Kidney tubule cell (primary cell): Measurements from ENCODE around the gene SIK3.
"Not testable (repeated sequence)": the region's sequence is repeated elsewhere in the genome, so short reads cannot be mapped to it uniquely, and the experiment has no call there.

Experiments used
- DNase-seq: peaks from one replicate; pipeline ENCODE4 v3.0.0-alpha.2; 2018; ENCODE audit warnings: low spot score

SIK3 gene

DNA sequence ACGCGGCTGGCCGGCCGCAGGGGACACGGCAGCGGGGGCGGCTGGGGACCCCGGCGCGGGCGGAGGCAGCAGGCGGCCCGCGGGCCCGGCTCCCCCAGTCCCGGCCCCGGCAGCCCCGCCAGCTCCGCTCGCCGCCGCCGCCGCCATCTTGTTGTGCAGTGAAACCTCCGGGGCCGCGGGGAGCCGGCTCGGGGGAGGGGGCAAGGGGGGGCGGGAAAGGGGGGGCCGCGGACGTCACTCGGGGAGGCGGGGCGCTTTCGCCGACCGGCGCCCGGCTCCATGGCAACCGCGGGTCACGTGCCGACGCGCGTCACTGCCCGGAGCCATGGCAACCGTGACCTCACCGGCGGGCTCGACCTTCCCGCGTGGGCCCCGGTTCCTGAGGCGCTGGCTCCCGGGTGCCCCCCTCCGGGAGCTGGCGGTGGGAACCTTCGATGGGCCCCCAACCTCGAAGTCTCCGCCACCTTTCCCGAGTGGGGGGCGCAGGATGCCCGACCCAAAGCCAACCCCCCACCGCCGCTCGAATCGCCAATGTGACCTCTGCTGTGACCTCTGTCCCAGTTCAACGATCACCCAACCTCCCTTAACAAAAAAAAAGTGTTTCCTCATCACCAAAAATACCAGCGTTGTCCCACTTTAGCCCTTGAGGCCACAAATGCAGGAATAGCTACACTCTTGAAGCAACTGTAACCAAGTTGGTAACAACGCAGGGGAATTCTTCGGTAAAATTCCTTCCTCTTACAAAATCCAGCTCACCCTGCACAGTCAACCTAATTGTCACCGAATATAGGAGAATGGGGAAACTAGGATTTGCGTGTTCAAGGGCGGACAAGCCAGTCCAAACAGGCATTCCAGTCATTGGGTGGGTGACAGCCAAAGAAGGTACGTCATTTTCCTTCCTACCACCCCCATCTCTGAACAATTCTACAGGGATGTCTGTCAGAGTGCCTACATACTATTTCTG, at the start of gene SIK3:
Gene SIK3 (minus strand): TSS at position 160 of the 964 bp plus-strand sequence. CDS start 13 bp downstream, at position 147.
- DNase-seq, result peak; percentile 93

DNA sequence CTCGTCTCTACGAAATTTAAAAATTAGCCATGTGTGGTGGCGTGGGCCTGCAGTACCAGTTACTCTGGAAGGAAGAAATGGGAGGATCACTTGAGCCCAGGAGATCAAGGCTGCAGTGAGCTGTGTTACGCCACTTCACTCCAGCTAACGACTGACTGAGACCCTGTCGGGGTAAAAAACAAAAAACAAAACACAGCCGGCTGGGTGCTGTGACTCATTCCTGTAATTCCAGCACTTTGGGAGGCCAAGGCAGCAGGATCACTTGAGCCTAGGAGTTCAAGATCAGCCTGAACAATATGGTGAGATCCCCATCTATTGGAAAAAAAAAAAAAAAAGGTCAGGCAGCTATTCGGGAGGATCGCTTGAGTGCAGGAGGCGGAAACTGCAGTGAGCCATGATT, 48.3 kb upstream of the SIK3 start:
- DNase-seq, result peak; percentile 25

DNA sequence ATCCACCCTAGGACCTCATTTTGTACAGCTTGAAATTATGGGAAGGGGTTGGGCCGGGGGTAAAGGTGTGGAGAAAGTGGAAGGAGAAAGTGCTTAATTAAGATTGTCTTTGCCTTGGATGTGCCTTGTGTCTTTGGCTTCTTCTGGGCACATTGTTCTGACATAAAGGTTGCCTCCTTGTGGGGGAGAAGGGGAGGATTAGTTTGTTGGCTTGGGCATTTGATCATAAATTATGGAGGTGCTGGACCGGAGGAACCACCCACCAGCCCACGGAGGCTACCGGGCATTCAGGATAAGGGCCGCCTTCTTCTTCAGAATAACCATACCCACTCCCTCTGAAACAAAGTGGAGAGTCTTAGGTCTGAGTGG, 47.1 kb upstream of the SIK3 start:
- DNase-seq, result peak; percentile 58

DNA sequence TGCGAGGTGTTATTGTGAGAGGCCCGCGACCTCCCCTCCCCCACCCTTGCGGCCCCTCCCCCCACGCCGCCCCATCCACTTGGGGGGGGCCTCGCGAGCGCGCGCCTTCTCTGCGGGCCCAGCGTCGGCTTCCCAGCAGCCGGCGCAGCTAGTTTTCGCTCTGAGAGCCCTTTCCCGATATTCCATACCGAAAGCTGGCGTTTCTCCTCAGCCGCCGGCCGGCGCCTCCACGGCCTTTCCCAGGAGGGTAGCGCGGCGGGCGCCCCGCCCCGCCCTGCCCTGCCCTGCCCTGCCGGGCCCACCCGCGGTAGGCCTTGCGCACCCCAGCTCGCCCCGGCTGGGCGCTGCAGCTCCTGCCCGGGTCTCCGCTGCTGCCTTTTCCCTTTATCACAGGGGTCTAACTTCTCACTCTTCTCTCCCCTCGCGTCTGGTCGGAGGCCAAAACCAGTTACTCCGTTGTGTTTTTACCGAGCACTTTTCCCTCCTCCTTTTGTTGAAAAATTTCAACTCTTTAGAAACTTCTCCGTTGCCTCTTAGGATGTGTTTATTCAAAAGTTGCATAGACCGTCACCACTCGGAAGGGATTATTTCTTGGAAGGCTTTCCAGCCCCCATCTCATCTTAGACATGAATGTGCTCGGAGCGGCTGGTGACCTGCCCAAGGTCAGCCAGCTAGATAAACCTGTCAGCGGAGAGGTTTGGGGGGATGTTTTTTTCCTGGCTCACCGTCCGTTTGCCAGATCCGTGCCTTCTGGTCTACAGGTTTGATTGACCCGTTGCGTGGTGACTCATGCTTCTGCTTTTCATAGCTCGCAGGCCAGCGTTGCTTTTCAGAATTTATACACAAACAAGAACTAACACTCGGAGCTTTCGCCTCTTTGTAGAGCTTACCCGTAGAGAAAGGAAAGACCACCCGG, 46.5 kb upstream of the SIK3 start:
- peak; percentile 78 for DNase-seq

DNA sequence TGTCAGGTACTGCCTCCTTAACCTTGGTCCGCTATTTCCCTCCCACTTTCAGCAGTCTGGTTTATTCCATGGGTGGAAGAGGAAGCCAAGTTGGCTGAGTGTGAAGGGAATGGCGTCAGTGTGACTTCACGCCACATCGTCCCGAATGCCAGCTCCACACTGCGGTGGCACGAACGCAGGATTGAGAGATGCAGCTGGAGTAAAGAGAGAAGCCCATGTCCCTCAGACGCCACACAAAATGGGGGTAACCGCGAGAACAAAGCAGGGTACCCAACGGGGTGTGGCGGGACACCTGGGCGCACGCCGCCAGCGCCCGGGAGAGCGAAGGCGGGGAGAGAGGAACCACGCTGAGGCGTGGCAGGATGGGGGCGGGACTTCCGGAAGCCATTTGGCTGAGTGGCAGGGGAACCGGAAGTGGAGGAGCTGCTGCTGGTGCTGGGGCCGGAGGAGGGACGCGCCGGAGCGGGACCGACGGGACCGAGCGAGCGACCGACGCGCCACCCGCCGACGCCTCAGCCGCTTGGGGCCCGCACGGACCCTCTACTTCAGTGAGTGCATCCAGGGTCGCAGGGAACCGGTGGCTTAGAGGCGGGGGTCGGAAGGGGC, 45.7 kb upstream of the SIK3 start, which contains the start of gene PAFAH1B2:
Gene PAFAH1B2 (plus strand): TSS at position 417 of the 606 bp plus-strand sequence. CDS start 8,161 bp downstream, outside the sequence.
- peak; percentile 94 for DNase-seq

DNA sequence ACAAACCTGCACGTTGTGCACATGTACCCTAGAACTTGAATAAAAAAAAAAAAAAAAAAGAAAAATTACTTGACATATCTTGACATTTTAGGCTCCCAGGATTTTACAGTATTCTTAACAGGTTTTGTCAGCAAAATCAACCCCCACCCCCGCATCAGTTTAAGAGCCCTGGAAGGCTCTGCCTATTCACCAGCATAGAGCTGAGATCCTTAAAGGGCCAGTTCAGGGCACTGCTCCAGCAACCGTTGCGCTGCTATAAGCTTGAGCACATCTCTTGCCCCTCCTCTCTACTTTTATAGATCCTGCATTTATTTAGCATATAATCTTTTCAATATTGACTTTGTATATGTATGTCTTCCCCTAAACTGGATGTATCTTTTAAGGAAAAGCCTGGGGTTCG, 45.2 kb upstream of the SIK3 start:
- peak; percentile 52 for DNase-seq

DNA sequence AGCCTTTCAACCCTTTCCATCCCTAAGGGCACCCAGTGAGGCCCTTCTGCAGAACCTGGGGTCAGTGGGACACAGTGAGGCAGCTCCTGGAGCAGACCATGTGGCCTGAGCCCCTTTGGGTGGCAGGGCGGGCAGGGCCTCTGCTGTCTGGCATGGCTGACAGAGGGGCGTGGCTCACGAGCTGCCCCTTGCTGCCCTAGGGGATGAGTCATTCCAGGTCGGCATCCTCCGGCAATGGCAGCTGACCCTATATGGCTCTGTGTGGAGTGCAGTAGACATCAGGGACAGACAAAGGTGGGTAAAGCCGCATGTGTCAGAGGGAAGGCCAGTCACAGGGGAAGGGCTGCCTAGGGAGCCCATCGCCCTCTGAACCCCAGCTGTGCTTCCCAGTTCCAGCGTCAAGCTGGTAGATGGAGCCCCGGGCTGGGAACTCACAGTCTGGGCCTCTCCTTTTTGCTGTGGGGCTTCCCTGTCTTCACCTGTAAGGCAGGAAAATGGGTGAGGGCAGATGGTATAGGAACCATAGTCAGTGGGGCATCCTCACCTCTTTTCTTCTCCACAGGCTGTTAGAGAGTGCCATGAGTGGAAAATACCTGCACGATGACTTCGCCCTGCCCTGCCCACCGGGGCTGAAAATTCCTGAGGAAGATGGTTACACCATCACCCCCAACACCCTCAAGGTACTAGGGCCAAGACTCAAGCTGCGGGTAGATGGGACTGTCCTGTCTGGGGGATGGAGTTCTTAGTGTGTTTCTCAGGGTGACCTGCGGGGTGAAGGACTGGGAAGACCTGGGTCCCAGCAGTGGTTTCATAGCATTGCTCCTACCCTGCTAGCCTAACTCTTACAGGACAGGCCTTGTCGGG, 39.2 kb upstream of the SIK3 start:
- DNase-seq, result not testable (repeated sequence)

DNA sequence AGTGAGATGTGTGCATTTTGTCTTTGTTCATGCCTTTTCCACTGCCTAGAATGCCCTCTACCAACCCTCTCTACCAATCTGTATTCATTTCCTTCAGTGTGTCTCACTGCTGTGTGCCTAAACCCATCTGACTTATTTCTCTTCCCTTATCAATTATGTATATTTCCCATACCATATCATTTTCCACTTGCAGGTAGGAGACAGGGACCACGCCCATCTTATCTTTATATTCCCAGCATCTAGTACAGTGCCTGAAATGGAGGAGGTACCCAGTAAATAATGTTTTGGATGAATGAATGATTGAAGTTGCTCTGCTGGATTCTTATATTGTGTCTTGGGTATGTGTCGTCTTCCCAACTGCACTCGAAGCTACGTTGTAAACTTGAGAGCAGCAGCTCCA, 36.8 kb upstream of the SIK3 start:
- not testable (repeated sequence) for DNase-seq

DNA sequence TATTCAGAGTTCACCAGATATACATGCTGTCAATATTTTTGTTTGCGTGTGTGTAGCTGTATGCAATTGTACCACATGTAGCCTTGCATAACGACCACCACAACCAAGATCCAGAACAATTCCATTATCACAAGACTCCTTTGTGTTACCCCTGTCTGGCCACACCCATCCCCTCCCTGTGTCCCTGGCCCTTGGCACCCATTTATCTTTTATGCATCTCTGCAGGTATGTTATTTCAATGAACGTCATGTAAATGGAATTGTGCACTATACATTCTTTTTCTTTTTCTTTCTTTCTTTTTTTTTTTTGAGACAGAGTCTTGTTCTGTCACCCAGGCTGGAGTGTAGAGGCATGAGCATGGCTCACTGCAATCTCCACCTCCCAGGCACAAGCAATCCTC, 36.2 kb upstream of the SIK3 start:
- DNase-seq, result no peak

DNA sequence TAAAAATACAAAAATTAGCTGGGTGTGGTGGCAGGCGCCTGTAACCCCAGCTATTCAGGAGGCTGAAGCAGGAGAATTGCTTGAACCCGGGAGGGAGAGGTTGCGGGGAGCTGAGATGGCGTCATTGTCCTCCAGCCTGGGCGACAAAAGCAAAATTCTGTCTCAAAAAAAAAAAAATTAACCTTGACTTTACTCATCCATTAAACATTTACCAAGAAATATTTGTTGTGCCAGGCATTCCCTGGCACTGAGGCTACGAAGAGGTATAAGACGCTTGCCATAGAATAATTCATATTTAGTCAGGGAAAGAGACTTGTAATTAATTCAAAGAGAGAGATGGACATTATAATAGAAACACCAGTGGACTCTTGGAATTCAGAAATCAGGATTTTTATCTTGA, 32.7 kb upstream of the SIK3 start:
- peak; percentile 80 for DNase-seq

DNA sequence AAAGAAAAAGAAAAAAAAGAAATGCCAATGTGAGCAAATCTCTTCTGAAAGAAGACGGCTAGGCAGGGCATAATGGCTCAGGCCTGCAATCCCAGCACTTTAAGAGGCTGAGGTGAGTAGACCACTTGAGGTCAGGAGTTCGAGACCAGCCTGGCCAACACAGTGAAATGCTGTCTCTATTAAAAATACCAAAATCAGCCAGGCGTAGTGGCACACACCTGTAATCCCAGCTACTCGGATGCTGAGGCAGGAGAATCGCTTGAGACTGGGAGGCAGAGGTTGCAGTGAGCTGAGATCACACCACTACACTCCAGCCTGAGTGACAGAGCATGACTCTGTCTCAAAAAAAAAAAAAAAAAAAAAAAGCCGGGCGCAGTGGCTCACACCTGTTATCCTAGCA, 32.2 kb upstream of the SIK3 start:
- peak; percentile 62 for DNase-seq

DNA sequence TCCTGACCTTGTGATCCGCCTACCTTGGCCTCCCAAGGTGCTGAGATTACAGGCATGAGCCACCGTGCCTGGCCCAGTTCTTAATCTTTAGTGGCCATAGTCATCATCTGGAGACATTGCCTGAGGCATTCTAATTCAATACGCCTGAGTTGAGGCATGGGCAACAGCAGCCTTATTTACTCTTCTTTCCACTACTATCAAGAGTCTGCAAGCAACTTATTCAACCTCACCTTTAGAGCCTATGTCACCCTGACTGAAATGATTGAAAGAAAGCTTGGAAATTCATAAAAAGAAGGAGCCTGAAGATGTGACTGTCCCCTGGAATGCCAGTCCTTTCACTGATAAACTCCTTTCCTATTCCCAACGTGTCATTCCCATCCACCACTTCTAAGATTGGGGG, 30.1 kb upstream of the SIK3 start:
- no peak for DNase-seq

DNA sequence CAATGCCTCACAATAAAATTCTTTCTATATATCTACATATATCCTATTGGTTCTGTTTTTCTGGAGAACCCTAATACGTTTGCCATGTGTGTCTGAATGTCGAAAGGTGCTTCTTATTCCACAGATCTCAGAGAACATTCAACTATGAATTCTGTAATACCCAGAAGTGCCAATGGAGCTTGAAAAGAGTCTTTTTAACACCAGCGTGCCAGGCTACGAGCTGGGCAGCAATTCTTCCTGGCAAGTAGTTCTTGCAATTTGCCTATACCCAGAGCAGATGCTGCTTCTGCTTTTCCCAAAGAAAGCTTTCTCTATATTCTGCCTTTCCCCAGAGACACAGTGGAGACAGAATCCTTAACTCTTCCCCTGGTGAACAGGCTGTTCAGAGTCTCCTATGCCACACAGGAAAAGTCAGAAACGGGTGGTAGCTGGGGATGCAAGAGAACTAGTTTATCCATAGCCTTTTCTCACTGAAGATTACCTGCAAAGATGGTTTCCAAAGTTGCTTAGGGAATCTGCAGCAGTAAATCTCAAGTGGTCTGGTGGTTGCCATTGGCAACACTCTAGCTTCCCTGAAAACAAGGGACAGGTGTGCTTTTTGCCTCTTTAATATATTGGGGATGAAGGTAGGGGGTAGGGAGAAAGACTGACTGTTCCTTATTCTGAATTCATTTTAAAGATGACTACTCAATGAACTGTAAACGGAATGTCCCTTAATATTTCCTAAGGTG, 29.1 kb upstream of the SIK3 start:
- no peak for DNase-seq

DNA sequence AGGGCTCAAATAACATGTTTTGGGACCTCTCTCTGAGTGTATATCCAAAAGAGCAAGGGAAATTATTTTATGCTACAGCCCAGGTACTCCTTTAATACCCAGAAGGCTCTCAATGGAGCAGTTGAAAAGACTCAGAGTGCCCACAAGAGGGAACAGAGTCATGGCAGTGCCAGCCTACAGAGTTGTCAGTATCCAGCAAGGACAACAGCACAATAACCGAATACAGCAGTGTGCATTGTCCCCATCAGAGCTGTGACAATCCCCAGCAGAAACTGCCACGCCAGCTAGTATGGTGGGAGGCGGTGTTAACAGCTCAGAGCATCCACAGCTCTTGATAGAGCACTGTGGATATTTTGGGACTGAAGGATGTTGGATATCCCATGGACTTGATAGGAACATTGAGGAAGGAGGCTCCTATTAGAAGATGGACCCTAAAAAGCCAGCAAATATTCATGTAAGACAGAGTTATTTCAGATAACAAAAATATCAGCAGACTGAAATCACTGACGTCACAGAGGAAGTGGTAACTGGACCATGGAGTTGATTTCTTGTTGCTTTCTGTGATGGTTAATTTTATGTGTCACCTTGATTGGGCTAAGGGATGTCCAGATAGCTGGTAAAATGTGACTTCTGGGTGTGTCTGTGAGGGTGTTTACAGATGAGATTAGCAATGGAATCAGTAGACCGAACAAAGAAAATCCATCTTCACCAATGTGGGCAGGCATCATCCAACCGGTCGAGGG, 28.2 kb upstream of the SIK3 start:
- no peak for DNase-seq

DNA sequence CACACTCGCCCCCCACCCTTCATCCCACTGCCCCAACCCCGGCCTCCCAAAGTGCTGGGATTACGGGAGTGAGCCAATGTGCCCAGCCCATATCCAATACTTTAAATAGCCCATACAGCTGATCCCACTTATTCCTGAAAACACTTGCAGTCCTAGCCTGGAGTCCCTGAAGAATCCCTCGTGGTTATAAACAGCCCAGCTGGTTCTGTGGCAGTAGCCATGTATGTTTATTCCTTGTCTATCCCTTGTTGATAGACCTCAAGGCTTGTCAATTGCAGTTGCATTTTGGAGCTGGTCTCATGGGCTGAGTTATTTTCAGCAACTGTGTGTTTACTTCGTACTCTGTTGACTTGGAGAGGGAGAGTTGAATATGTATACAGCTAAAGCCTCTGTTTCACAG, 24.3 kb upstream of the SIK3 start:
- DNase-seq, result no peak

DNA sequence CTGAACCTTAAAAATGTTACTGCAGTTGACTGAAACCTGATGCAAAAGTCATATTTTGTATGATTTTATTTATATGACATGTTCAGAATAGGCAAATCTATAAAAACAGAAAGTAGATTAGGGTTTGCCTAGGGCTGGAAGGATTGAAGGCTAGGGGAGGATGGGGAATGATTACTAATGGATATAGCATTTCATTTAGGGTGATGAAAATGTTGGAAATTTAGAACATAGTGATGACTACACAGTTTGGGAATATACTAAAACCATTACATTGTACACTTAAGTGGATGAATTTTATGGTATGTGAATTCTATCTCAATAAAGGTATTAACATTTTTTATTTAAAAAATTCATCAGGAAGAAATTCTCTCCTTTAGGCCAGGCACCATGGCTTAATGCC, 22.9 kb upstream of the SIK3 start:
- no peak for DNase-seq

DNA sequence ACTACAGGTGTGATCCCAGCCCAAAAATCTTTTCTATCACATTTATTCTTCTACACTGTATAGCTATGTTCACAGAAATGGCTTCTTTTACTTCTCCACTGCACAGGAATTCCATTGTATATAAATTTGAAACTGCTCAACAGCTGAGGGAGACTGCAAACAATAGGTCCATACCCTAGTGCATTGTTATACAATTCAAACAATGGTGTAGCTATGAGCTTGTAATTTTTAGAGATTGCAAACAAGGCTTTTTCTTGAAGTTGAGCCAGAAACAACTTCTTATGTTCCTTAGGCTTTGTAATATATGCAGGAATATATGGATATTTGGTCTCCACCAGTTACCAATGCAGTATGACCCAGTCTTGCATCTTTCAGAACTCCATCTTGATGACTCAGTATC, 19.5 kb upstream of the SIK3 start:
- DNase-seq, result no peak

DNA sequence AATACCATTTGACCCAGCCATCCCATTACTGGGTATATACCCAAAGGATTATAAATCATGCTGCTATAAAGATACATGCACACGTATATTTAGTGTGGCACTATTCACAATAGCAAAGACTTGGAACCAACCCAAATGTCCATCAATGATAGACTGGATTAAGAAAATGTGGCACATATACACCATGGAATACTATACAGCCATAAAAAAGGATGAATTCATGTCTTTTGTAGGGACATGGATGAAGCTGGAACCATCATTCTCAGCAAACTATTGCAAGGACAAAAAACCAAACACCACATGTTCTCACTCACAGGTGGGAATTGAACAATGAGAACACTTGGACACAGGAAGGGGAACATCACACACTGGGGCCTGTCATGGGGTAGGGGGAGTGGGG, 14.7 kb upstream of the SIK3 start:
- DNase-seq, result not testable (repeated sequence)

DNA sequence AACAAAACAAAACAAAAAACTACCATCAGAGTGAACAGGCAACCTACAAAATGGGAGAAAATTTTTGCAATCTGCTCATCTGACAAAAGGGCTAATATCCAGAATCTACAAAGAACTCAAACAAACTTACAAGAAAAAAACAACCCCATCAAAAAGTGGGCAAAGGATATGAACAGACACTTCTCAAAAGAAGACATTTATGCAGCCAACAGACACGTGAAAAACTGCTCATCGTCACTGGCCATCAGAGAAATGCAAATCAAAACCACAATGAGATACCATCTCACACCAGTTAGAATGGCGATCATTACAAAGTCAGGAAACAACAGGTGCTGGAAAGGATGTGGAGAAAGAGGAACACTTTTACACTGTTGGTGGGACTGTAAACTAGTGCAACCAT, 14.3 kb upstream of the SIK3 start:
- DNase-seq, result not testable (repeated sequence)
